Mammary epithelial cell (primary cell): ENCODE data around the gene RABL6.

Experiments used
- EZH2 ChIP-seq: IDR thresholded peaks from 2 replicates; pipeline ENCODE4 v1.6.1; 2012; ENCODE audit warnings: low read length, inconsistent platforms, borderline replicate concordance
- TF ChIP-seq, protein P1 (sequence below), 2 donors: IDR thresholded peaks in 1 of 2; conservative IDR thresholded peaks in 1 of 2; 2 replicates each; pipeline ENCODE4 v1.5.1; 2011 to 2012; ENCODE audit warnings: inconsistent platforms in 2 of 2, low read length in 2 of 2, mild to moderate bottlenecking in 2 of 2, control low read depth in 1 of 2, low read depth in 1 of 2; ENCODE audit not compliant: insufficient read depth in 1 of 2; ENCODE audit errors: extremely low read depth in 1 of 2

DNA sequence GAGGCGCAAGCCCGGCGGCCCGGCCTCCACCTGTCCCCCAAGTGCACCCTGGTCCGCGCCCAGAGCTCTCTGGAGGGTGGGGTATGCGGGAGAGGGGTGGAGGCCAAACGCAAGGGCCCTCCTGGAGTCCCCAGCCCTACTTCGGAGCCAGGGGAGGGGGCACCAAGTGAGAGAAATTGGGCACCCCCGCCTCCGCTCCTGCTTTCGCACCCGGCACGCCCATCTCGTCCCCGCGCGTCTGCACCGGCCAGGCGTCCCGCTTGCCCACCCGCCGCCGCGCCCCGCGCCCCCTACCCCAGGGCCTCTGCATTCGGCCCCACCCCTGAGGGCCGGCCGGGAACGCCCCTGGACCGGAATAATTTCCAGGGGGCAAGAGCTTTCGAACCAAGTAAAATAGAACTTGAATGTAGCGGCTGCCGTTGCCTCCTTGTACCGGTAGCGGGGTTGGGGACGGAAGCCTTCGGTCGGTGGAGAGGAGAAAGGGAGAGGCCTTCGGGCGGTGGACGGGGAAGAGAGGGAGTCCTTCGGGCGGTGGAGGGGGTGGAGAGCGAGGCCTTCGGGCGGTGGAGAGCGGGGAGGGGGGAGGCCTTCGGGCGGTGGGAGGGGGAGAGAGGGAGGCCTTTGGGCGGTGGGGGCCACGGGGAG lies 40.8 kb downstream of the RABL6 start:
- TF ChIP-seq, protein P1, sequence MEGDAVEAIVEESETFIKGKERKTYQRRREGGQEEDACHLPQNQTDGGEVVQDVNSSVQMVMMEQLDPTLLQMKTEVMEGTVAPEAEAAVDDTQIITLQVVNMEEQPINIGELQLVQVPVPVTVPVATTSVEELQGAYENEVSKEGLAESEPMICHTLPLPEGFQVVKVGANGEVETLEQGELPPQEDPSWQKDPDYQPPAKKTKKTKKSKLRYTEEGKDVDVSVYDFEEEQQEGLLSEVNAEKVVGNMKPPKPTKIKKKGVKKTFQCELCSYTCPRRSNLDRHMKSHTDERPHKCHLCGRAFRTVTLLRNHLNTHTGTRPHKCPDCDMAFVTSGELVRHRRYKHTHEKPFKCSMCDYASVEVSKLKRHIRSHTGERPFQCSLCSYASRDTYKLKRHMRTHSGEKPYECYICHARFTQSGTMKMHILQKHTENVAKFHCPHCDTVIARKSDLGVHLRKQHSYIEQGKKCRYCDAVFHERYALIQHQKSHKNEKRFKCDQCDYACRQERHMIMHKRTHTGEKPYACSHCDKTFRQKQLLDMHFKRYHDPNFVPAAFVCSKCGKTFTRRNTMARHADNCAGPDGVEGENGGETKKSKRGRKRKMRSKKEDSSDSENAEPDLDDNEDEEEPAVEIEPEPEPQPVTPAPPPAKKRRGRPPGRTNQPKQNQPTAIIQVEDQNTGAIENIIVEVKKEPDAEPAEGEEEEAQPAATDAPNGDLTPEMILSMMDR (conservative IDR thresholded peaks at IDR 0.05 in 1 of 2, IDR thresholded peaks at IDR 0.05 in 1 of 2; ENCODE audit: extremely low read depth in 1 of 2, insufficient read depth in 1 of 2, low read depth in 1 of 2, low read length in 2 of 2): no peak
- no peak for TF ChIP-seq EZH2
